ENCODE data around the gene LRP11. TPM values are rescaled to one million over a fixed set of nuclear protein-coding genes. Genes with fewer than 3 reads are reported as not detected.
A peak's percentile ranks its signal among the peaks of the same experiment; 100 is the strongest.

The LRP11 gene
- total and polyA plus RNA-seq, 2 of the 13 experiments (the other 11 are each of a cell fraction or from before 2014, with no cell fraction given): 32.4 to 48.9 TPM

DNA sequence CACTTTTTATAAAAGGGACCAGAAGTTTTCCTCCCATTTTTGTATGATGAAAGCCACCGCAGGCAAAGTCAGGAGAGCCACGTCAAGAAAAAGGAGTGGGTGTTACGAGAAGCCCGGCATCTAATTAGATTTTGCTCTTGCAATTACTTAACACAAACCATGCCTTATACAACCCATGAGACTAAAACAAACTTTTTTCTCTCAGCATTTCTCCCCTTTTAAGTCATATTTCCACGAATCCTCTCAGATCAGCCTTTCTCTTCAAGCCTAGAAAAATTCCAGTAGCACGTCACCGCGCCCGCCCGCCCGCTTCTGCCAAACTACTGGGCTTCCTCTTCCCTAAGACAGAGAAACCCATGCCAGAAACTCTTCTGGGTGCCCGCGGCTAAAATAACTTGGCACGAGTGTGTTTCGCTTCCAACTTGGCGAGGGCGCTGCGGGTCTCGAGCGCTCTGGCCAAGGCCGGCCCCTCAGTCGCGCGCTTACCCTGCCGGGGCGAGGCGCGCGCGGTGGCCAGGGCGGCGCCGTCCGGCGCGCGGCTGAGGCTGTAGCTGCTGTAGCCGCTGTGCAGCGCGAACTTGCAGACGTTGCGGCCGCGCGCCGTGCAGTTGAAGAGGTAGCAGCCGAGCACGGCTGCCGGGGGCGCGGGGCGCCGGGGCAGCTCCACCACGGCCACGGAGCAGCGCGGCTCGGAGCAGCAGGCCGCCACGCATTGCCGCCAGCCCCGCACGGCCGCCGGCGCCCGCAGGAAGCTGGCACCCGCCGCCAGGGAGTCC lies 1.0 kb downstream of the LRP11 start (continued):
- TF ChIP-seq ZNF205 (CRISPR knock-in tag; IDR thresholded peaks at IDR 0.05) (no peak), ZNF234 (CRISPR knock-in tag; conservative IDR thresholded peaks at IDR 0.05) (no peak), ZNF713 (CRISPR knock-in tag; IDR thresholded peaks at IDR 0.05) (no peak), REPIN1 (CRISPR knock-in tag; IDR thresholded peaks at IDR 0.05; ENCODE audit: borderline replicate concordance, low read depth) (no peak), PTBP1 (IDR thresholded peaks at IDR 0.05; ENCODE audit: low read depth, low read length, poor library complexity, severe bottlenecking) (peak; percentile 24), RAD51 (IDR thresholded peaks at IDR 0.05; ENCODE audit: borderline replicate concordance) (no peak), ZNF335 (CRISPR knock-in tag; IDR thresholded peaks at IDR 0.05) (no peak), ISX (CRISPR knock-in tag; conservative IDR thresholded peaks at IDR 0.05) (no peak), SRSF9 (IDR thresholded peaks at IDR 0.05; ENCODE audit: borderline replicate concordance, insufficient read depth, low read depth, low read length, poor library complexity, severe bottlenecking) (no peak), SP2 (CRISPR knock-in tag; IDR thresholded peaks at IDR 0.05) (no peak), ZNF34 (CRISPR knock-in tag; IDR thresholded peaks at IDR 0.05; ENCODE audit: borderline replicate concordance) (no peak), ZBTB20 (CRISPR knock-in tag; IDR thresholded peaks at IDR 0.05; ENCODE audit: borderline replicate concordance, low read depth) (no peak), SP5 (CRISPR knock-in tag; IDR thresholded peaks at IDR 0.05; ENCODE audit: borderline replicate concordance, low read depth) (no peak), ZNF678 (CRISPR knock-in tag; IDR thresholded peaks at IDR 0.05) (no peak), ZNF772 (CRISPR knock-in tag; IDR thresholded peaks at IDR 0.05) (0 out of 2 replicates have a peak, but pooled peaks have one; percentile 38), ZBTB38 (CRISPR knock-in tag; IDR thresholded peaks at IDR 0.05) (peak; percentile 61; the same call in 1 of the 2 replicates), ZNF430 (CRISPR knock-in tag; IDR thresholded peaks at IDR 0.05) (no peak)
- TF ChIP-seq, protein P1, sequence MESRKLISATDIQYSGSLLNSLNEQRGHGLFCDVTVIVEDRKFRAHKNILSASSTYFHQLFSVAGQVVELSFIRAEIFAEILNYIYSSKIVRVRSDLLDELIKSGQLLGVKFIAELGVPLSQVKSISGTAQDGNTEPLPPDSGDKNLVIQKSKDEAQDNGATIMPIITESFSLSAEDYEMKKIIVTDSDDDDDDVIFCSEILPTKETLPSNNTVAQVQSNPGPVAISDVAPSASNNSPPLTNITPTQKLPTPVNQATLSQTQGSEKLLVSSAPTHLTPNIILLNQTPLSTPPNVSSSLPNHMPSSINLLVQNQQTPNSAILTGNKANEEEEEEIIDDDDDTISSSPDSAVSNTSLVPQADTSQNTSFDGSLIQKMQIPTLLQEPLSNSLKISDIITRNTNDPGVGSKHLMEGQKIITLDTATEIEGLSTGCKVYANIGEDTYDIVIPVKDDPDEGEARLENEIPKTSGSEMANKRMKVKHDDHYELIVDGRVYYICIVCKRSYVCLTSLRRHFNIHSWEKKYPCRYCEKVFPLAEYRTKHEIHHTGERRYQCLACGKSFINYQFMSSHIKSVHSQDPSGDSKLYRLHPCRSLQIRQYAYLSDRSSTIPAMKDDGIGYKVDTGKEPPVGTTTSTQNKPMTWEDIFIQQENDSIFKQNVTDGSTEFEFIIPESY (CRISPR knock-in tag; IDR thresholded peaks at IDR 0.05): no peak
- TF ChIP-seq, protein P2, sequence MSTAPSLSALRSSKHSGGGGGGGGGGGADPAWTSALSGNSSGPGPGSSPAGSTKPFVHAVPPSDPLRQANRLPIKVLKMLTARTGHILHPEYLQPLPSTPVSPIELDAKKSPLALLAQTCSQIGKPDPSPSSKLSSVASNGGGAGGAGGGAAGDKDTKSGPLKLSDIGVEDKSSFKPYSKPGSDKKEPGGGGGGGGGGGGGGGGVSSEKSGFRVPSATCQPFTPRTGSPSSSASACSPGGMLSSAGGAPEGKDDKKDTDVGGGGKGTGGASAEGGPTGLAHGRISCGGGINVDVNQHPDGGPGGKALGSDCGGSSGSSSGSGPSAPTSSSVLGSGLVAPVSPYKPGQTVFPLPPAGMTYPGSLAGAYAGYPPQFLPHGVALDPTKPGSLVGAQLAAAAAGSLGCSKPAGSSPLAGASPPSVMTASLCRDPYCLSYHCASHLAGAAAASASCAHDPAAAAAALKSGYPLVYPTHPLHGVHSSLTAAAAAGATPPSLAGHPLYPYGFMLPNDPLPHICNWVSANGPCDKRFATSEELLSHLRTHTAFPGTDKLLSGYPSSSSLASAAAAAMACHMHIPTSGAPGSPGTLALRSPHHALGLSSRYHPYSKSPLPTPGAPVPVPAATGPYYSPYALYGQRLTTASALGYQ (CRISPR knock-in tag; IDR thresholded peaks at IDR 0.05): no peak
- TF ChIP-seq, protein P3, sequence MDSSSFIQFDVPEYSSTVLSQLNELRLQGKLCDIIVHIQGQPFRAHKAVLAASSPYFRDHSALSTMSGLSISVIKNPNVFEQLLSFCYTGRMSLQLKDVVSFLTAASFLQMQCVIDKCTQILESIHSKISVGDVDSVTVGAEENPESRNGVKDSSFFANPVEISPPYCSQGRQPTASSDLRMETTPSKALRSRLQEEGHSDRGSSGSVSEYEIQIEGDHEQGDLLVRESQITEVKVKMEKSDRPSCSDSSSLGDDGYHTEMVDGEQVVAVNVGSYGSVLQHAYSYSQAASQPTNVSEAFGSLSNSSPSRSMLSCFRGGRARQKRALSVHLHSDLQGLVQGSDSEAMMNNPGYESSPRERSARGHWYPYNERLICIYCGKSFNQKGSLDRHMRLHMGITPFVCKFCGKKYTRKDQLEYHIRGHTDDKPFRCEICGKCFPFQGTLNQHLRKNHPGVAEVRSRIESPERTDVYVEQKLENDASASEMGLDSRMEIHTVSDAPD (CRISPR knock-in tag; IDR thresholded peaks at IDR 0.05): no peak
- TF ChIP-seq, protein P4, sequence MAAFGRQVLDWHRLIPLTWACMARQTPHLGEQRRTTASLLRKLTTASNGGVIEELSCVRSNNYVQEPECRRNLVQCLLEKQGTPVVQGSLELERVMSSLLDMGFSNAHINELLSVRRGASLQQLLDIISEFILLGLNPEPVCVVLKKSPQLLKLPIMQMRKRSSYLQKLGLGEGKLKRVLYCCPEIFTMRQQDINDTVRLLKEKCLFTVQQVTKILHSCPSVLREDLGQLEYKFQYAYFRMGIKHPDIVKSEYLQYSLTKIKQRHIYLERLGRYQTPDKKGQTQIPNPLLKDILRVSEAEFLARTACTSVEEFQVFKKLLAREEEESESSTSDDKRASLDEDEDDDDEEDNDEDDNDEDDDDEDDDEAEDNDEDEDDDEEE (CRISPR knock-in tag; IDR thresholded peaks at IDR 0.05): no peak
